ENCODE data around the gene CACNA1S.

Gene CACNA1S

GRCh38 chr1:201094832-201095231 is 17.4 kb downstream of the CACNA1S start:
- Histone ChIP-seq H3K4ac (ENCODE audit: low read depth, low read length) (no peak overlapping the region), H3K9ac (ENCODE audit: low read length) (no peak overlapping the region), H3K27me3 (ENCODE audit: insufficient read depth, low read length) (no peaks in the 10 kb centered on the region), H3K18ac (ENCODE audit: low read length) (no peak overlapping the region), H2BK5ac (ENCODE audit: low read depth, low read length, poor library complexity) (no peak overlapping the region), H2AFZ (ENCODE audit: insufficient read depth, low read length, poor library complexity) (no peak overlapping the region), H4K91ac (ENCODE audit: low read depth, low read length) (no peak overlapping the region), H3K79me2 (ENCODE audit: control insufficient read depth, insufficient read depth, low read length, poor library complexity) (no peaks in the 10 kb centered on the region), H3K27ac (ENCODE audit: low read depth, low read length) (no peak overlapping the region), H3K9me3 (ENCODE audit: insufficient read depth, low read depth, low read length) (peaks cover 2% of the 10 kb centered on the region), H3K4me1 (ENCODE audit: control insufficient read depth in 1 of 2, insufficient read depth in 2 of 2, low read length in 2 of 2) (no peaks in the 10 kb centered on the region), H3K4me2 (ENCODE audit: low read length) (no peak overlapping the region), H3K4me3 (ENCODE audit: low read depth, low read length) (no peak overlapping the region), H3K36me3 (ENCODE audit: control insufficient read depth in 1 of 2, insufficient read depth in 2 of 2, low read length in 2 of 2) (no peaks in the 10 kb centered on the region), H2BK120ac (ENCODE audit: insufficient read depth, low read length, poor library complexity) (no peak overlapping the region), H3K14ac (ENCODE audit: low read length) (no peak overlapping the region), H4K8ac (ENCODE audit: low read depth, low read length) (no peak overlapping the region), H3K79me1 (ENCODE audit: low read length) (no peaks in the 10 kb centered on the region), H4K12ac (ENCODE audit: low read depth, low read length) (no peak overlapping the region), H3K23ac (ENCODE audit: low read length) (no peak overlapping the region), H2BK12ac (ENCODE audit: low read length) (no peak overlapping the region), H2AK5ac (ENCODE audit: low read length) (no peak overlapping the region)
- no peak for DNase-seq
- no CpG with 5 or more reads among the region's 4 CpGs for WGBS (ENCODE audit: extremely low coverage, insufficient coverage, insufficient read length)

- Histone ChIP-seq H3K27ac (ENCODE audit: low read depth, low read length) (no peak overlapping the region), H3K4ac (ENCODE audit: low read depth, low read length) (no peak overlapping the region), H2AFZ (ENCODE audit: insufficient read depth, low read length, poor library complexity) (no peak overlapping the region), H2BK120ac (ENCODE audit: insufficient read depth, low read length, poor library complexity) (no peak overlapping the region), H3K36me3 (ENCODE audit: control insufficient read depth in 1 of 2, insufficient read depth in 2 of 2, low read length in 2 of 2) (no peaks in the 10 kb centered on the region), H4K8ac (ENCODE audit: low read depth, low read length) (no peak overlapping the region), H3K9me3 (ENCODE audit: insufficient read depth, low read depth, low read length) (peaks cover 5% of the 10 kb centered on the region), H3K4me3 (ENCODE audit: low read depth, low read length) (no peak overlapping the region), H4K91ac (ENCODE audit: low read depth, low read length) (no peak overlapping the region), H3K9ac (ENCODE audit: low read length) (no peak overlapping the region), H3K4me1 (ENCODE audit: control insufficient read depth in 1 of 2, insufficient read depth in 2 of 2, low read length in 2 of 2) (no peaks in the 10 kb centered on the region), H2BK12ac (ENCODE audit: low read length) (no peak overlapping the region), H2BK5ac (ENCODE audit: low read depth, low read length, poor library complexity) (no peak overlapping the region), H3K79me1 (ENCODE audit: low read length) (no peaks in the 10 kb centered on the region), H3K4me2 (ENCODE audit: low read length) (no peak overlapping the region), H2AK5ac (ENCODE audit: low read length) (no peak overlapping the region), H3K79me2 (ENCODE audit: control insufficient read depth, insufficient read depth, low read length, poor library complexity) (no peaks in the 10 kb centered on the region), H4K12ac (ENCODE audit: low read depth, low read length) (no peak overlapping the region), H3K27me3 (ENCODE audit: insufficient read depth, low read length) (no peaks in the 10 kb centered on the region), H3K18ac (ENCODE audit: low read length) (no peak overlapping the region), H3K14ac (ENCODE audit: low read length) (no peak overlapping the region), H3K23ac (ENCODE audit: low read length) (no peak overlapping the region)
- no CpG with 5 or more reads among the region's 7 CpGs for WGBS (ENCODE audit: extremely low coverage, insufficient coverage, insufficient read length)
- DNase-seq: no peak
Measured at GRCh38 chr1:201093962-201094361, 18.3 kb downstream of the CACNA1S start.

- H3K79me2 ChIP-seq (ENCODE audit: control insufficient read depth, insufficient read depth, low read length, poor library complexity): no peaks in the 10 kb centered on the region
- H3K27ac ChIP-seq (ENCODE audit: low read depth, low read length): no peak overlapping the region
- no peak overlapping the region for H3K4me2 ChIP-seq (ENCODE audit: low read length)
- no peak overlapping the region for H3K4me3 ChIP-seq (ENCODE audit: low read depth, low read length)
- peaks cover 5% of the 10 kb centered on the region for H3K9me3 ChIP-seq (ENCODE audit: insufficient read depth, low read depth, low read length)
- H2AK5ac ChIP-seq (ENCODE audit: low read length): no peak overlapping the region
- no peak overlapping the region for H2BK120ac ChIP-seq (ENCODE audit: insufficient read depth, low read length, poor library complexity)
- no peak overlapping the region for H3K14ac ChIP-seq (ENCODE audit: low read length)
- H3K79me1 ChIP-seq (ENCODE audit: low read length): no peaks in the 10 kb centered on the region
- H3K4ac ChIP-seq (ENCODE audit: low read depth, low read length): no peak overlapping the region
- no CpG with 5 or more reads among the region's 7 CpGs for WGBS (ENCODE audit: extremely low coverage, insufficient coverage, insufficient read length)
- H3K23ac ChIP-seq (ENCODE audit: low read length): no peak overlapping the region
- no peaks in the 10 kb centered on the region for H3K4me1 ChIP-seq (ENCODE audit: control insufficient read depth in 1 of 2, insufficient read depth in 2 of 2, low read length in 2 of 2)
- no peak overlapping the region for H3K18ac ChIP-seq (ENCODE audit: low read length)
- H2AFZ ChIP-seq (ENCODE audit: insufficient read depth, low read length, poor library complexity): no peak overlapping the region
- no peak overlapping the region for H3K9ac ChIP-seq (ENCODE audit: low read length)
- H3K36me3 ChIP-seq (ENCODE audit: control insufficient read depth in 1 of 2, insufficient read depth in 2 of 2, low read length in 2 of 2): no peaks in the 10 kb centered on the region
- no peak overlapping the region for H2BK12ac ChIP-seq (ENCODE audit: low read length)
- no peak overlapping the region for H4K12ac ChIP-seq (ENCODE audit: low read depth, low read length)
- H4K91ac ChIP-seq (ENCODE audit: low read depth, low read length): no peak overlapping the region
- H2BK5ac ChIP-seq (ENCODE audit: low read depth, low read length, poor library complexity): no peak overlapping the region
- H3K27me3 ChIP-seq (ENCODE audit: insufficient read depth, low read length): no peaks in the 10 kb centered on the region
- no peak overlapping the region for H4K8ac ChIP-seq (ENCODE audit: low read depth, low read length)
- DNase-seq: no peak
Measured at GRCh38 chr1:201093561-201093960, 18.7 kb downstream of the CACNA1S start.

GRCh38 chr1:201092738-201093137 is 19.5 kb downstream of the CACNA1S start:
- H4K8ac ChIP-seq (ENCODE audit: low read depth, low read length): no peak overlapping the region
- no CpG with 5 or more reads among the region's 3 CpGs for WGBS (ENCODE audit: extremely low coverage, insufficient coverage, insufficient read length)
- H3K79me1 ChIP-seq (ENCODE audit: low read length): no peaks in the 10 kb centered on the region

More at GRCh38 chr1:201092738-201093137, 19.5 kb downstream of the CACNA1S start:
- H3K4ac ChIP-seq (ENCODE audit: low read depth, low read length): no peak overlapping the region
- no peak overlapping the region for H2AK5ac ChIP-seq (ENCODE audit: low read length)
- H2AFZ ChIP-seq (ENCODE audit: insufficient read depth, low read length, poor library complexity): no peak overlapping the region
- H3K14ac ChIP-seq (ENCODE audit: low read length): no peak overlapping the region
- H3K4me1 ChIP-seq (ENCODE audit: control insufficient read depth in 1 of 2, insufficient read depth in 2 of 2, low read length in 2 of 2): no peaks in the 10 kb centered on the region
- no peak overlapping the region for H3K9ac ChIP-seq (ENCODE audit: low read length)
- no peaks in the 10 kb centered on the region for H3K79me2 ChIP-seq (ENCODE audit: control insufficient read depth, insufficient read depth, low read length, poor library complexity)
- no peak overlapping the region for H3K27ac ChIP-seq (ENCODE audit: low read depth, low read length)
- H3K36me3 ChIP-seq (ENCODE audit: control insufficient read depth in 1 of 2, insufficient read depth in 2 of 2, low read length in 2 of 2): no peaks in the 10 kb centered on the region
- H3K4me2 ChIP-seq (ENCODE audit: low read length): no peak overlapping the region
- H3K23ac ChIP-seq (ENCODE audit: low read length): no peak overlapping the region
- DNase-seq: no peak
- H3K27me3 ChIP-seq (ENCODE audit: insufficient read depth, low read length): no peaks in the 10 kb centered on the region
- no peak overlapping the region for H2BK120ac ChIP-seq (ENCODE audit: insufficient read depth, low read length, poor library complexity)
- no peak overlapping the region for H4K91ac ChIP-seq (ENCODE audit: low read depth, low read length)
- H3K4me3 ChIP-seq (ENCODE audit: low read depth, low read length): no peak overlapping the region
- no peak overlapping the region for H2BK5ac ChIP-seq (ENCODE audit: low read depth, low read length, poor library complexity)
- H4K12ac ChIP-seq (ENCODE audit: low read depth, low read length): no peak overlapping the region
- H3K9me3 ChIP-seq (ENCODE audit: insufficient read depth, low read depth, low read length): peaks cover 5% of the 10 kb centered on the region
- no peak overlapping the region for H3K18ac ChIP-seq (ENCODE audit: low read length)
- H2BK12ac ChIP-seq (ENCODE audit: low read length): no peak overlapping the region

Measured in trophoblast cell (in vitro differentiated cells and primary cell).